GM10847 (cell line): Measurements from ENCODE around the gene ZNF608.

Experiments used
- POLR2A ChIP-seq: IDR thresholded peaks from 2 replicates; pipeline ENCODE4 v1.6.1; 2011; ENCODE audit not compliant: insufficient read length; ENCODE audit errors: extremely low read depth

ZNF608 gene

GRCh38 chr5:124701873-124702425, 44.5 kb downstream of the ZNF608 start:
- TF ChIP-seq POLR2A: no peak

- no peak for TF ChIP-seq POLR2A
Observed at GRCh38 chr5:124701016-124701415, 45.4 kb downstream of the ZNF608 start.

GRCh38 chr5:124700333-124700732, 46.1 kb downstream of the ZNF608 start:
- no peak for TF ChIP-seq POLR2A

- TF ChIP-seq POLR2A: no peak
Observed at GRCh38 chr5:124698770-124699169, 47.7 kb downstream of the ZNF608 start.

DNA sequence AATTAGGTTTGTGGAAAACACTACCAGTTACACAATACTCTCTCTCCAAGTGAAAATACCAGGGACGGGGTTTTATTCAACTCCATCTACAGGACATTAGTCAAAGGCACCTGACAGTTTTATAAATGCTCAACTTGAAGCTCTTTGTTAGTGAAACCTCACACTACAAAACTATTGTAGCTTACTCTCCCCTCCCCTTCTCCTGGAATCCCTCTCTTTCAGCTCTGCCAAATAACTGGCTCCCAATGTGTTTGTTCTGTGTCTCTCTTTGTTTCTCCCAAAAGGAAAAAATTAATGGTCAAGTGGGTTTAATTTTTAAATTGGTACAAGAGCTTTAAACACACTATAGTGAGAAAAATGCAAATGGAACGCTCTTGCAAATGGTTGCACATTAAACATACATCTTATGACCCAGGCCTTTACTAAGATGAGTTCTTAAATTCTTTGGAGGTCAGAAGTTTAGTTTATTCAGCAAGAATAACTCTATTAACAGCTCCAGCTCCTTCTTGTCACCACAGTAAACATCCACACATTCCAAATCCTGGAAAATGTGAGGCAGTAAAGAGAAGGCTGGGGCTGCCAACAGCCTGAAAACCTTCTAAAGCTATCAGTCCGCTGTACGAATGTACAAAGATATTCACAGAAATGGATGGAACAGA, 48.4 kb downstream of the ZNF608 start:
- no peak for TF ChIP-seq POLR2A

DNA sequence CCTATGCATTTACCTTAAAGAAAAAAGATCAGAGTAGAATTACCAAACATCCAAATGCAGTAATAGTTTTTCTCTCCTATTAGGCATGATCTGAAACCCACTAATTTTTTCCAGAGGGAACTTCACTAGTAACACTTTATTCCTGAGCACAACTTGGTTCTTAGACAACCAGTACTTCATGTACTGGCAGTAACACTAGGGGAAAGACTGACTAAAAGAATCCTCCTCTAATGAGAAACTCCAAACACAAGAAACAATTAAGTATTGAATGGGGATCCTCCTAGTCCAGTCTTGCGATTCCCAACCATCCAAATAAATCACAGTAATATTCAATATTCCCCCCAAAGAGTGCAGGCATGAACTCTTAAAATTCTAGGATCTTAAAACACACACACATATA, 48.9 kb downstream of the ZNF608 start:
- no peak for TF ChIP-seq POLR2A

GRCh38 chr5:124696898-124697297, 49.5 kb downstream of the ZNF608 start:
- no peak for TF ChIP-seq POLR2A
